ENCODE data around the gene SMIM27. TPM values are rescaled to one million over a fixed set of nuclear protein-coding genes. Genes with fewer than 3 reads are reported as not detected.
A peak's percentile ranks its signal among the peaks of the same experiment; 100 is the strongest.

SMIM27 gene
- total and polyA plus RNA-seq, 8 donors = 3.5 to 14.4 (median 6.9) TPM

- intact Hi-C loops (cut with DNase I) = no loop called here
- peak in 1 of 6 donors; percentile 55 for DNase-seq
- Histone ChIP-seq H3K27ac (no peak overlapping the region), H3K36me3 (peaks cover 0 to 15% (median 7%) of the 10 kb centered on the region in 3 donors), H3K4me1 (peaks cover 0 to 12% (median 10%) of the 10 kb centered on the region in 3 donors), H3K27me3 (no peaks in the 10 kb centered on the region), H3K4me3 (no peak overlapping the region), H3K9me3 (no peaks in the 10 kb centered on the region)
- FAIRE-seq = no peak
- no peak for TF ChIP-seq CTCF (IDR thresholded peaks at IDR 0.05)
- 94 to 96% methylated on average over 26 of the region's 26 CpGs for whole genome bisulfite sequencing, 2 donors
- ATAC-seq = no peak
Measured at GRCh38 chr9:32566770-32567169, 14.6 kb downstream of the SMIM27 start.

GRCh38 chr9:32570262-32570661 lies 18.1 kb downstream of the SMIM27 start:
- WGBS, 2 donors = 86 to 91% methylated on average over 4 of the region's 4 CpGs

GRCh38 chr9:32571969-32572899 lies 20.1 kb downstream of the SMIM27 start:
- peak; percentile 77 to 95 (median 87) for ATAC-seq
- H3K9me3 ChIP-seq = no peaks in the 10 kb centered on the region
- peak overlapping the region; percentile 45 to 87 (median 78) for H3K4me3 ChIP-seq
- TF ChIP-seq CTCF (IDR thresholded peaks at IDR 0.05) = peak; percentile 23 to 45 (median 34)
- H3K4me1 ChIP-seq = peaks cover 0 to 21% (median 11%) of the 10 kb centered on the region in 3 donors
- H3K36me3 ChIP-seq = peaks cover 0 to 4% (median 0%) of the 10 kb centered on the region in 3 donors
- H3K27ac ChIP-seq = peak overlapping the region; percentile 53 to 87 (median 84)
- intact Hi-C loops (cut with DNase I) = loop anchor here in 2 of 3 donors (5.0 to 10.0 kb wide), 2 partner anchors 130 to 137 kb away; no protein-coding TSS in a partner anchor
- H3K27me3 ChIP-seq = no peaks in the 10 kb centered on the region
- 1 to 2% methylated on average over 17 of the region's 17 CpGs for WGBS, 2 donors
- FAIRE-seq = peak; percentile 13
- peak in 5 of 6 donors; percentile 18 to 60 (median 46) for DNase-seq

More at GRCh38 chr9:32570262-32570661, 18.1 kb downstream of the SMIM27 start:
- Histone ChIP-seq H3K4me3 (no peak overlapping the region), H3K4me1 (peaks cover 0 to 21% (median 11%) of the 10 kb centered on the region in 3 donors), H3K9me3 (no peaks in the 10 kb centered on the region), H3K27ac (no peak overlapping the region), H3K27me3 (no peaks in the 10 kb centered on the region), H3K36me3 (peaks cover 0 to 15% (median 7%) of the 10 kb centered on the region in 3 donors)
- DNase-seq = no peak
- no peak for TF ChIP-seq CTCF (IDR thresholded peaks at IDR 0.05)
- intact Hi-C loops (cut with DNase I) = loop anchor here in 2 of 3 donors (5.0 to 10.0 kb wide), 2 partner anchors 128 to 135 kb away; no protein-coding TSS in a partner anchor
- FAIRE-seq = no peak
- no peak for ATAC-seq

DNA sequence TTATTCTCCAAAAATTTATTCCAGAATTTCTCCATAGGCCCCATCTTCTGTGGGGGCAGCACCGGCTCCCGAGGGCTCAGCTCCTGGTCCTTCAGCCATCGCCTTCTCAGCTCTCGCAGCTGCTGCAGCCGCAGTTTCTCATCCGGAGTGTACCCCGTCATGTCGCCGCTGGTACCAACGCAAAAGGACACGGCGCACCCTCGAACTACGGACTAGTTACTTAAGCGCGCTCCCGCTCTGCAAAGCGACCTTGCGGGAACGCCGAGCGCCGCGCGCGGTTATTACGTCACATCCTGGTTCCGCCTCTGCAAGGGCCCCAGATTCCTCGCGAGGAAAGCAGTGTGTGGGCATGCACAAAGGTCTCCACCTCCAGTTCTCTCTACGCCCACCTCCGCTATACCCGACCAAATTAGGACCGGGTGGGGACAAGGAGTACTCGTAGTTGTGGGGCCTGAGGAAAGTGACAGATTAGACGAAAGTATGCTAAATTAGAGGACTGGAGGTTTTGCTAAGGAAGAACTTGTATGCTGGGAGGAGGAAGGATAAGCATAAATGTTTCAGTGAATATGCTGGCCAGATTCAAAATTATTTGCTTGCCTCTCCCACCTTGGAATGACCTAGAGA lies 20.9 kb downstream of the SMIM27 start, which contains the start of gene NDUFB6:
NDUFB6 (minus strand) TSS at position 260 of the 624 bp plus-strand sequence; CDS start at position 161, 99 bp downstream.
- Histone ChIP-seq H3K36me3 (no peaks in the 10 kb centered on the region), H3K4me1 (peaks cover 0 to 21% (median 11%) of the 10 kb centered on the region in 3 donors), H3K27ac (peak within 1 kb of the TSS; percentile 53 to 87 (median 84)), H3K4me3 (peak within 1 kb of the TSS; percentile 45 to 87 (median 78)), H3K9me3 (no peaks in the 10 kb centered on the region), H3K27me3 (no peaks in the 10 kb centered on the region)
- no peak for TF ChIP-seq CTCF (IDR thresholded peaks at IDR 0.05)
- intact Hi-C loops (cut with DNase I) = loop anchor here in 2 of 3 donors (5.0 to 10.0 kb wide), 2 partner anchors 131 to 138 kb away; no protein-coding TSS in a partner anchor
- peak; percentile 98 to 100 (median 100) for ATAC-seq
- peak; percentile 49 for FAIRE-seq
- whole genome bisulfite sequencing, 2 donors = 0% methylated on average over 35 to 36 of the region's 36 CpGs
- DNase-seq = peak; percentile 87 to 96 (median 92)
